Posterior vena cava (tissue), 2 donors: Measurements from ENCODE around the gene GGT1. TPM values are rescaled to one million over a fixed set of nuclear protein-coding genes. Genes with fewer than 3 reads are reported as not detected.
A peak's percentile ranks its signal among the peaks of the same experiment; 100 is the strongest.
"Not testable (repeated sequence)": the region's sequence is repeated elsewhere in the genome, so short reads cannot be mapped to it uniquely, and the experiment has no call there.

Experiments
- DNase-seq: peaks from one replicate; pipeline ENCODE4 v3.0.0-alpha.2; 2020; ENCODE audit warnings: low spot score
- intact Hi-C, 2 donors: fragments of 100-400 bp; cut with DNase I; formaldehyde crosslinking; loops; one replicate each; pipeline versions ENCODE4 v1.14.1 to v1.14.2; 2022 to 2023
- total RNA-seq, 2 donors: library from RNA; stranded (reverse); fragmentation: NEBNext Ultra II Directional; extraction: Animal tissue kit (Norgen Biotek cat#: 25700); gene quantifications; one replicate each; pipeline ENCODE4 v1.2.1, GENCODE V29; 2021
- donor health status: DM: yes; HTN: yes; CAD: no.
- donor health status: DM: yes; HTN: yes; CAD: no.

GGT1 gene
- total RNA-seq, 2 donors from 2014 or later = 5.1 to 6.3 TPM

GRCh38 chr22:24594569-24595120 is 8.3 kb upstream of the GGT1 start:
- intact Hi-C loops = no loop called here
- peak; percentile 28 for DNase-seq

- intact Hi-C loops = no loop called here
Observed at GRCh38 chr22:24595228-24595627, 7.8 kb upstream of the GGT1 start.

GRCh38 chr22:24595863-24596262 is 7.1 kb upstream of the GGT1 start:
- DNase-seq = peak; percentile 52
- intact Hi-C loops = no loop called here

More at GRCh38 chr22:24595228-24595627, 7.8 kb upstream of the GGT1 start:
- DNase-seq = peak; percentile 31

GRCh38 chr22:24597076-24597475 is 5.9 kb upstream of the GGT1 start:
- intact Hi-C loops = not testable (repeated sequence)
- peak; percentile 3 for DNase-seq

GRCh38 chr22:24599514-24599913 is 3.5 kb upstream of the GGT1 start:
- DNase-seq = peak; percentile 59
- intact Hi-C loops = no loop called here

GRCh38 chr22:24599958-24600715 is 2.9 kb upstream of the GGT1 start:
- peak; percentile 44 for DNase-seq
- intact Hi-C loops = not testable (repeated sequence)

- peak; percentile 76 for DNase-seq
Observed at GRCh38 chr22:24601217-24602104, 1.5 kb upstream of the GGT1 start.

GRCh38 chr22:24602105-24602749 is 766 bp upstream of the GGT1 start:
- intact Hi-C loops = not testable (repeated sequence)
- DNase-seq = peak; percentile 54

More at GRCh38 chr22:24601217-24602104, 1.5 kb upstream of the GGT1 start:
- intact Hi-C loops = no loop called here

GRCh38 chr22:24603770-24604629 is 1.0 kb downstream of the GGT1 start:
- intact Hi-C loops = not testable (repeated sequence)
- peak; percentile 47 for DNase-seq

GRCh38 chr22:24606340-24606739 is 3.3 kb downstream of the GGT1 start:
- intact Hi-C loops, DNase-seq: not testable (repeated sequence)

GRCh38 chr22:24607429-24607983 is 4.5 kb downstream of the GGT1 start:
- intact Hi-C loops = not testable (repeated sequence)
- DNase-seq = peak; percentile 88

- intact Hi-C loops = not testable (repeated sequence)
Observed at GRCh38 chr22:24608327-24608726, 5.3 kb downstream of the GGT1 start.

GRCh38 chr22:24609888-24610287 is 6.9 kb downstream of the GGT1 start:
- DNase-seq, intact Hi-C loops: not testable (repeated sequence)

More at GRCh38 chr22:24608327-24608726, 5.3 kb downstream of the GGT1 start:
- DNase-seq = not testable (repeated sequence)

- peak; percentile 62 for DNase-seq
- intact Hi-C loops = not testable (repeated sequence)
Observed at GRCh38 chr22:24614794-24615193, 11.8 kb downstream of the GGT1 start.

- intact Hi-C loops, DNase-seq: not testable (repeated sequence)
Observed at GRCh38 chr22:24621244-24621643, 18.3 kb downstream of the GGT1 start.

GRCh38 chr22:24622596-24622995 is 19.6 kb downstream of the GGT1 start:
- peak; percentile 20 for DNase-seq
- intact Hi-C loops = not testable (repeated sequence)

GRCh38 chr22:24627911-24628310 is 24.9 kb downstream of the GGT1 start:
- DNase-seq = peak; percentile 42
- intact Hi-C loops = not testable (repeated sequence)

- intact Hi-C loops = not testable (repeated sequence)
- peak; percentile 70 for DNase-seq
Observed at GRCh38 chr22:24629069-24629468, 26.1 kb downstream of the GGT1 start.
